GM18511 (cell line): ENCODE measurements around the gene ETV5.
"Not testable (repeated sequence)": the region's sequence is repeated elsewhere in the genome, so short reads cannot be mapped to it uniquely, and the experiment has no call there.

Source experiments
- ATAC-seq: cut with Tn5 transposase; IDR thresholded peaks from one replicate; pipeline ENCODE4 v1.9.1; 2021; ENCODE audit warnings: mild to moderate bottlenecking, moderate library complexity; ENCODE audit not compliant: unreplicated experiment

The ETV5 gene

GRCh38 chr3:186025993-186026392 lies 82.9 kb downstream of the ETV5 start:
- ATAC-seq = not testable (repeated sequence)

- ATAC-seq = no peak
Observed at GRCh38 chr3:186025161-186025560, 83.7 kb downstream of the ETV5 start.

- ATAC-seq = no peak
Observed at GRCh38 chr3:186024210-186024609, 84.7 kb downstream of the ETV5 start.

- no peak for ATAC-seq
Observed at GRCh38 chr3:186022931-186023330, 86.0 kb downstream of the ETV5 start.

- no peak for ATAC-seq
Observed at GRCh38 chr3:186021673-186022362, 87.1 kb downstream of the ETV5 start.

GRCh38 chr3:186021250-186021649 lies 87.6 kb downstream of the ETV5 start:
- not testable (repeated sequence) for ATAC-seq

- ATAC-seq = not testable (repeated sequence)
Observed at GRCh38 chr3:186019288-186019687, 89.6 kb downstream of the ETV5 start.

- no peak for ATAC-seq
Observed at GRCh38 chr3:186014866-186015265, 94.0 kb downstream of the ETV5 start.

- no peak for ATAC-seq
Observed at GRCh38 chr3:186013312-186013711, 95.6 kb downstream of the ETV5 start.

GRCh38 chr3:186012137-186012536 lies 96.8 kb downstream of the ETV5 start:
- ATAC-seq = no peak

- ATAC-seq = no peak
Observed at GRCh38 chr3:186004671-186005070, 104.2 kb downstream of the ETV5 start.

- ATAC-seq = no peak
Observed at GRCh38 chr3:186004209-186004608, 104.7 kb downstream of the ETV5 start.

- no peak for ATAC-seq
Observed at GRCh38 chr3:186003610-186004009, 105.3 kb downstream of the ETV5 start.

- ATAC-seq = no peak
Observed at GRCh38 chr3:186002884-186003472, 105.9 kb downstream of the ETV5 start.

GRCh38 chr3:186001842-186002241 lies 107.0 kb downstream of the ETV5 start:
- ATAC-seq = no peak

- ATAC-seq = no peak
Observed at GRCh38 chr3:185999221-185999620, 109.7 kb downstream of the ETV5 start.

- no peak for ATAC-seq
Observed at GRCh38 chr3:185998136-185998535, 110.8 kb downstream of the ETV5 start.

- no peak for ATAC-seq
Observed at GRCh38 chr3:185997130-185997529, 111.8 kb downstream of the ETV5 start.
